Measurements from ENCODE around the gene PTH2R.
A peak's percentile ranks its signal among the peaks of the same experiment; 100 is the strongest.
"Not testable (repeated sequence)": the region's sequence is repeated elsewhere in the genome, so short reads cannot be mapped to it uniquely, and the experiment has no call there.

PTH2R gene

GRCh38 chr2:208396796-208397195, 9.8 kb upstream of the PTH2R start:
- not testable (repeated sequence) for DNase-seq

GRCh38 chr2:208399201-208399600, 7.4 kb upstream of the PTH2R start:
- DNase-seq, result no peak

GRCh38 chr2:208407667-208408066, 1.1 kb downstream of the PTH2R start:
- DNase-seq, result no peak

DNA sequence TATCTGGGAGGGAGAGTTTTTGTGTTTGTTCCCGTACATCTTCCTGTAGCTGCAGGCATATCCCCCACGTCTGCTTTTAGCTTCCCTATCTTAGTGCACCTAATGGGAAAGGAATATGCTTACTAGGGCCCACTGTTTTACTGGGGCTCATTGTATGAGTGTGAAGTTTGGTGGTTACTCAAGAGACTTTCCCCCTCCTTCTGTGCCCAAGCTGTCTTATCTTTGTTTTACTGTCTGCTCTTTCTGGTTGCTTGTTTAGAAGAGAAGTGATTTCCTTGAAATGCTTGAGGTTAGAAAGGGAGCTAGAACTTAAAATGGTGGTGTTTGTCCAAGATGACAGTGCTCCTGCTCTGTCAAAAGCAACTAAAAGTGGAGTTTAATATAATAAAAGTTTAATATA, 7.3 kb downstream of the PTH2R start:
- DNase-seq, result no peak

- no peak for DNase-seq
Measured at GRCh38 chr2:208415255-208415654, 8.7 kb downstream of the PTH2R start.

DNA sequence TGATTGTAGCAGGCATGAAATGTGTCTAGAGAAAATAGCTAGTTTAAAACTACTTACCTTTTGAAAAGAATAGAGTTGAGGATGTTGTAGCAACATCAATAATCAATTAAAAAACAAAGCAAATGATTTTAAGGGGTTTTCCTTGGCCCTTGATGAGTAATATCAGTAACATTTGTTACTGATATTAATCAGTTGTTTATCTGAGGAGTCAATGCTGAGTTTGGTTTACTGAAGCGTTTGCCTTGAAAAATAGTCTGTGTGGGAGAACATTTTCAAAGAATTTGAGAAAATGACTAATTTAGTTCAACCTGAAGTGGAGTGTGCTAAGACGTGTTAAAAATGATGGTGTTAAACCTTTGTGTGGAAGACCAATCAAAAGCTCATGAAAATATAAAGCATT, 9.3 kb downstream of the PTH2R start:
- DNase-seq, result no peak

DNA sequence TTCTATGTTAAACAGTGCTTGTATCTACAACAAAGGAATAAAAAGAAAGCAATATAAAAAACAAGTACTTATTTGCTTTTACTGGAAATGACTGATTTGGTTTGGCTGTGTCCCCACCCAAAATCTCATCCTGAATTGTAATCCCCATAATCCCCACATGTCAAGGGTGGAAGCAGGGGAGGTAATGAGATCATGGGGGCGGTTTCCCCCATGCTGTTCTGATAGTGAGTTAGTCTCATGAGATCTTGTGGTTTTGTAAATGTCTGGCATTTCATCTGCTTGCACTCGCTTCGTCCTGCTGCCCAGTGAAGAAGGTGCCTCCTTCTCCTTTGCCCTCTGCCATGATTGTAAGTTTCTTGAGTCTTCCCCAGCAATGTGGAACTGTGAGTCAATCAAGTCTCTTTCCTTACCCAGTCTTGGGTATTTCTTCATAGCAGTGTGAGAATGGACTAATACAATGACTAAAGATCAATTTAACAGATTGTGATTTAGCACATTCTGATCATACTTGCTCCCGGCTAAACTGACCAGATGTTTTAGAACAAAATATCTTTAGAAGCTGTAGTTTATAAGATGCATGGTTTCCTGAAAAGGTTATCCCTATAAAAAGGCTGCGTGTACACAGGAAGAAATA, 19.9 kb downstream of the PTH2R start:
- DNase-seq, result no peak

- DNase-seq, result no peak
Measured at GRCh38 chr2:208437755-208438154, 31.2 kb downstream of the PTH2R start.

DNA sequence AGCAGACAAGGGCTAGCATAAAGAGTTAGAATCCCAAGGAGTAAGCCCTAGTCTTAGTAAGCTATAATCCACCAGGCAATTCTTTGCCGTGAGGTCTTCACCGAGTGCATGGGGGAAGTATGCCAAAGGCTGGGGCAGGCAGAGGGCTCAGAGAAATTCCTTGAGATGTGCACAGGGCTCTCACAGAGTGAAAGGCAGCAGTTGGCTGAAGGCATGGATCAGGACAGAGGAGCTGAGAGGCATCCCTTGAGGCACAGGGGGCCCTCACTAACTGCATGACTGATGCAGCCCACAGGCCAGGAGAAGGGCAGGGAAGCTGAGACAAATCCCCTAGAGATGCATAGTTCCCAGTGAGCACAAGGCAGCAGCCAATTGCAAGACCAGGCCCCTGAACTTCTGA, 34.1 kb downstream of the PTH2R start:
- DNase-seq, result no peak

GRCh38 chr2:208441951-208442350, 35.4 kb downstream of the PTH2R start:
- DNase-seq, result no peak

- DNase-seq, result not testable (repeated sequence)
Measured at GRCh38 chr2:208447447-208447846, 40.9 kb downstream of the PTH2R start.

DNA sequence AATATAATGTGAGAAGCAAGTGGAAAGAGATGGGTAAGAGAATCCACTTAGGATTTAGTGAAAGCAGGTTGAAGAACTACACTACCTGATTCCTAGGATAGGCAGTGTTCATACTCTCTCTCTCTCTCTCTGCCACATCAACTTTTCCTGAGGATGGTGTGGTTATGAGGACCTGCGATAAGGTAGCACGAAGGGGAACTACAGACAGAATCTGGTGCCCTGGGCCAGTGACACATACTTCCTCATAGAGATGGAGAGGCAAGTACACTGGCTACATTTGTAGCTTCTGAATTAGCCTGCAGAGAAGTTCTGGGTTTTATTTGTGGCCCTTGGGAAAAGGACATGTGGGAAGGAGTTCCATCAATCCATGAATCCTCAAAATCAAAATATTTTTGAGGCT, 44.5 kb downstream of the PTH2R start:
- no peak for DNase-seq

- no peak for DNase-seq
Measured at GRCh38 chr2:208454861-208455260, 48.3 kb downstream of the PTH2R start.

DNA sequence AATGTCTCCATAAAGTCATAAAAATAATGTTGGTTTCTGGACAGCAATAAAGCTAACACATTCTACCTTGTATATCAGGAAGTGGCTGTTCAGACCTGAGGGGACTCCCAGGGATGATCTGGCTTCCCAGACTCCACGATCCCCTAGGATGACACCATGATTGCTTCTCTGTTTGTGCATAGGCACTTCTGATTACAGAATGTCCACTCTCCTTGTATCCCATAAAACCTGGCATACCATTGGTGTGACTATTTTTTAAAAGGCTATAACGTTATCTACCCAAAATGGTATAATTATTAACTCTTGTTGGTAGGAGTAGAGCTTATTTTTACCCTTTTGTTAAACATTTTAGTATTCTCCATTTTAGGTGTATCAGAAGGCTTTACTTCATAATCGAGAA, 57.1 kb downstream of the PTH2R start:
- no peak for DNase-seq

DNA sequence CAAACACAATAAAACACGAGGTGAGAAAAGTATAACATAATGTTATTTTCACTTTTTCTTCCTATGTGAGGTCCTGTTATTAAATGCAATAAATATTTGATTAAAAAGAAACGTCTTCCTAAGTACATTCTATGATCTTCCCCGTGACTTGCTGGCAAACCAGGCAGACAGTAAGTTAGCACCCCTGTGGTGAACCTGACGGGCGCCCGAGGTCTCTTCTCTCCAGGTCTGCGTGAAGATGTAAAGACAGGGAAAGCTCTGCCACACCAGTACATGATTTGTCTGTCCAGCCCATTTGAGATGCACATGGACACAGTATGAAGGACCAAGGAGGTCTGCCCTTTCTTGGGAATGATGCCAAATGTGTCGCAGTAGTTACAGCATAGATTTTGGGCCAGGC, 57.6 kb downstream of the PTH2R start:
- no peak for DNase-seq

DNA sequence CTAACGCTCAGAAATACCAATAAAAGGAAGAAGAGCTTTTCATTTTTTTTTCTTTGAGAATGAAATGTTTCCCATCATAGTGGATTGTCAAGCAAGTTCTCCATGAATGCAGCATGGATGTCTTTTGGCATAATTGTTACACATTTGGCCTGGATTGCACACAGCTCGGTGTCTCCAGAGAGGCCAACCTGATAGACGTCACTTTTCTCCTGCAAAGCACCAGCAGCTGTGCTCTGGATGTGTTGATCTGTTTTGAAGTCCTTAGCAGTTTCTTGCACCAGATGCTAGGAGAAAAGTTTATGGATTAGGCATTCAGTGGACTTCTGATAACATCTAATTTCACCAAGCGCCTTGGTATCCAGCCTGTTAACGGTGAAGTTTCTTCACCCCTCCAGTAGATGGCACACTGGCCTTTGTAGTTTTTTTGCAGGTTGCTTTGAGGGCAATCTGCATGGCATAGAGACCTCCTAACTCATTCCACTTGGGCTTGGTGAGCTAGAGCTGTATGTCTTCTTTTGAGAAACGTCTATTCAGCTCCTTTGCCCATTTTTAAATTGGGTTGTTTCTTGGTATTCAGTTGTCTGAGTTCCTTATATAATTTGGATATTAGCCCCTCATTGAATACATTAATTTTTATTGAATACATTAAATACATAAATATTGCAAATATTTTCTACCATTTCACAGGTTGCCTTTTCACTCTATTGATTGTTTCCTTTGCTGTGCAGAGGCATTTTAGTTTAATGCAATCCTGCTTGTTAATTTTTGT, 59.7 kb downstream of the PTH2R start:
- DNase-seq, result peak; percentile 42

DNA sequence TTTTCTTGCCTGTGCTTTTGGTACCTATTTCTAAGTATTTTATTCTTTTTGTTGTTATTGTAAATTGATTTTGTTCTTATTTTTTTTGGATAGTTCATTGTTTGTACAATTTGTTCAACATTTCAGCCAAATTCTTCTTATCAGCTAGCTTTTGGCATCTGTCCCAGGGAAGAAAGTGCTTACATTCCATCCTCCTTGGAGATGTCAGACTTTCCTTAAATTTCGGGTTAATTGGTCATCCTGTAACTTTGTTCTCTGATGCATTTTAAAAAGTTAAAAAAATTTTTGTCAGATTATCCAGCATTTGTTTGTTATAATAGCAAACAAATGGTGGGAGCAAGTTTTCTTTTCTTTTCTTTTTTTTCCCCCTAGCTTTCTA, 60.3 kb downstream of the PTH2R start:
- no peak for DNase-seq

DNA sequence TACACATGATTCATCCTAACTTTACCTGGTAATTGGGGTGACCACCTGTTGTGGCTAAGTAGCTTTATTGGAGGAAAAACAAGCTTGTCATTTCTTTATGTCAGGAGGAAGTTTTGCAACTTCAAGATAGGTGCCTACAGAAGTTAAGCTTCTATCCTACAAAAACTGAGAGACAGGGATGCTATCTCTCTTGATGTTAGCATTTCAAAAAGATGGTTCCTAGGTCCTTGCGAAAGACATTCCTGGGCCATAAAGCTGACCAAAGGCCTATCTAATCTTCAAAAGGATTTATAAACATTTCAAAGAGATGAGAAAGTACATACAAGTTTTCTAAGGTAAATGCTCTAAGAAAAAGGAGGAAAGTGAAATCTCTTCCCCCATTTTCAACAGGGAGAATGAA, 61.0 kb downstream of the PTH2R start:
- no peak for DNase-seq

- DNase-seq, result no peak
Measured at GRCh38 chr2:208477741-208478140, 71.1 kb downstream of the PTH2R start.

DNA sequence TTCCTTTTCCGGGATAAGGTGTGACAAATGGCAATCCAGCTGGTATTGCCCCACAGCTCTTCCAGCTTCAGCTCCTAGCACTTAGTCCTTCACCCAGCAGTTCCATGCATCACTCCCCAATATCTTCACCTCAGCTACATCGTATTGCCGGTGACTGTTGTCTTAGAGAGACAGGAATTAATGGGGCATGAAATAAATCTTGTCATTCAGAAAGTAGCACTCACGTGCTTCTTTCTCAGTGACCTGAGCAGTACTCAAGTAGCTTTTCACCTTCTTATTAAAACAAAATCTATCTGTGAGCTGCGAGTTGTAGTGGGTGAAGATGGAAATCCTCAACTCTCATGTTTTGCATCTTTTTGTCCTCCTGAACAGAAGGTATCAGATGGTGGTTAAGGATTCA, 72.8 kb downstream of the PTH2R start:
- no peak for DNase-seq

DNA sequence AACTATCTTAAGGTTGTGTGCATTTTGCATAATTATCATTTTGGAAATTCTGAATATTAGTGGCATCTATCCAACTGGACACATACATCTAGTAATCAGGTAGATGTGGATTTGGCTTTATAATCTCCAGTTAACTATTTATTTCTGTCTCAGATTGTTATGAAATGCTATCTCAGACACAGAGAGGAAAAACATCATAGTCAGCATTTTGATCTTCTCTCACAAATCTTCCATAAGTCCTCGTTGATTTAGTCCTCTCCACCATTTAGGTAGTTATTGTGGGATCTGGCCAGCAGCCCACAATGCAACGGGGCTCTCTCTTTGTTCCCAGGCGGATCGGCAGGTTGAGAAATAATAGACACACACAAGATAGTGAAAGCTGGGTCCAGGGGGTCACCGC, 75.4 kb downstream of the PTH2R start:
- not testable (repeated sequence) for DNase-seq

- DNase-seq, result not testable (repeated sequence)
Measured at GRCh38 chr2:208482453-208483015, 75.9 kb downstream of the PTH2R start.

GRCh38 chr2:208485390-208485789, 78.8 kb downstream of the PTH2R start:
- DNase-seq, result no peak

All from EL (cell line).